GM21619 (cell line): ENCODE data around the gene OPN4.

Source experiments
- ATAC-seq: cut with Tn5 transposase; IDR thresholded peaks from one replicate; pipeline ENCODE4 v1.9.1; 2021; ENCODE audit not compliant: unreplicated experiment

Gene OPN4

GRCh38 chr10:86647773-86648703 is 6.3 kb upstream of the OPN4 start:
- ATAC-seq: no peak

GRCh38 chr10:86648704-86649427 is 5.5 kb upstream of the OPN4 start:
- ATAC-seq: no peak

DNA sequence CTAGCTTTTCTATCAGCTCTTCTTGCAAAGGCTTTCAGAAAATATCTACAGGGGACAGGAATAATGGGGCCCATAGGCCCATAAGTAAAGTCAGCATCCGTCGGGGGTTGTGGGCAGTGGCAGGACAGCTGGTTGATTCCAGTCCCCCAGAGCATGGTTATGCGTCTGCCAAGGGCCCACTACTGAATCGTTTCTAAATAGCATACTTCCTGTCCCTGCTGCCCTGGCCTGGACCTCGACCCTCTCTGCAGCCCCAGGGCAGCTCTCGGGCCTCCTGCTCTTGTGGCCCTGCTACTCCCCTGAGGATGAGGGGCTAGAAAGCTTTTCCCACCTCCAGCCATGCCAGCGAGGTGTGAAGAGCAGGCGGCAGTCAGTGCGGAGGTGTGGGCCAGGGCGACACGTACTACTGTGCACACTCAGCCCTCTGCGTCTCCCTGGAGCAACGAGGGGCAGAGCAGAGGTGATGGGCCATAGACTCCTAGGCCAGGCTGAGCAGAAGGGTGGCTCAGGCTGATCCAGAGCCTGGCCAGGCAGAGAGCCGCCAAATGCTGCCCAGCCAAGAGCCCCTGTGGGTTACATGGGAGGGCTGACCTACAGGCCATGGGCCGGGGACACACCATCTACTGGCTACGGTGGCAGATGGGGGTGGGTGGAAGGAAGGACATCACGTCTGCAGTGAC is 4.7 kb upstream of the OPN4 start:
- no peak for ATAC-seq

- no peak for ATAC-seq
These were observed 4.2 kb upstream of the OPN4 start for GRCh38 chr10:86650151-86650550.

- no peak for ATAC-seq
These were observed 3.3 kb upstream of the OPN4 start for GRCh38 chr10:86651021-86651471.

- no peak for ATAC-seq
These were observed 2.6 kb upstream of the OPN4 start for GRCh38 chr10:86651631-86652331.

DNA sequence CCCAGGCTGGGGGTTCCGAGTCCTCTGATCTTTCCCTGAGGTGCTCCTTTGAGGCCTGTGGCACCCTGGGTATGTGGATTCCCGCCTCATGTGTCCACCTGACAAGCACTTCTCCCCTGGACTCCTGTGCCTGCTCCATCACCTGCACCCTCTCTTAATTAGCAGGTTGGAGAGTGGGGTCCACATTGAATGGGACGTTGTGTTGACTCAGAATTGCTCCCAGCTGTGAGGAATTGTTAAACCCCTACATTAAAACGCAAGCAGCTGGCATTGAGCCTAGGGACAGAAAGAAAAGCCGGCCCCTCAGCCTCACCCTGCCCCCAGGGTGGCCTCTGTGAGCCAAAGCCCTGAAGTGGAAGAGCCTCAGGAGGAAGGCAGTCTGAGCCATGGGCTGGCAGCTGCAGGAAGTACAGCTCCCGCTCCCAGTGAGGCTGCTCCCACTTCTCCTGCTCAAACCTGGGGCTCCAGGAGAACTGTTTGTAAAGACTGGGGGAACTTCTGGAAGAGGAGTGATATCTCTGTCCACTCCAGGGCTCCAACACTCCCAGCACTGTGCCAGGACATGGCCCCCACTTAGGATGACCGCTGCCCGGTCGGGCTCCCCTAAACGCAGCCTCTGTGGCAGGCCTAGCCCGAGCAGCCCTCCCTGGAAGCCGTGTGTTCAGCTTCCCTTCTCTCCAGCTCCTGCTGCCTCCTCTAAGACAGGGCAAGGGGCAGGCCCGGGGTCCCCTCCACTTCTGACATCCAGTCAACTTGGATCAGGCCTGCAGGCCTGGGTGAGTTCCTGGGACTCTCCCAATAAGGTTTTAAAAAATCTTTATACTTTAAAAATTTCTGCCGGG is 1.8 kb upstream of the OPN4 start:
- no peak for ATAC-seq

DNA sequence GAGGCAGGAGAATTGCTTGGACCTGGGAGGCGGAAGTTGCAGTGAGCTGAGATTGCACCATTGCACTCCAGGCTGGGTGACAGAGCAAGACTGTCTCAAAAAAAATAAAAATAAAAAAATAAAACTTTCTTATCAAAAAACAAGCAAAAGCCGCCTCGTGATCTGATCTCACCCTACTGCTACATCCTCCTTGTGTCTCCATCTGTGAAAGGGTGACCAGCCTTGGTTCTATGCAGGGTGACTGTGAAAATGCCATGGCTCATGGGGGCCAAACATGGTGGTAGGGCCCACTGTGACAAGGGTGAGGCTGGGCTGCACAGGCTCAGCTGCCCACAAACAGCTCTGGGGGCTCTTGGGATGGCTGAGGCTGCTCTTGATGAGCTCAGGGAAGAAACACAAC is 968 bp upstream of the OPN4 start:
- ATAC-seq: no peak

DNA sequence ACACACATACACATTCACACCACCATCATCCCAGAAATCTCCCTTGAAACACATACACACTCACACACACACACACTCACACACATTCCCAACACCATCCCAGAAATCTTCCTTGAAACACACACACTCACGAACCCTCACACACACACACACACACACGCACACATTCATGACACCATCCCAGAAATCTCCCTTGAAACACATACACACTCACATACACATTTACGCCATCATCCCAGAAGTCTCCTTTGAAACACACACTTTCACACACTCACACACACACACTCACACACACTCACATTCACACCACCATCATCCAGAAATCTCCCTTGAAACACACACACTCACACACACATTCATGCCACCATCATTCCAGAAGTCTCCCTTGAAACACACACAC is 360 bp upstream of the OPN4 start:
- ATAC-seq: no peak

DNA sequence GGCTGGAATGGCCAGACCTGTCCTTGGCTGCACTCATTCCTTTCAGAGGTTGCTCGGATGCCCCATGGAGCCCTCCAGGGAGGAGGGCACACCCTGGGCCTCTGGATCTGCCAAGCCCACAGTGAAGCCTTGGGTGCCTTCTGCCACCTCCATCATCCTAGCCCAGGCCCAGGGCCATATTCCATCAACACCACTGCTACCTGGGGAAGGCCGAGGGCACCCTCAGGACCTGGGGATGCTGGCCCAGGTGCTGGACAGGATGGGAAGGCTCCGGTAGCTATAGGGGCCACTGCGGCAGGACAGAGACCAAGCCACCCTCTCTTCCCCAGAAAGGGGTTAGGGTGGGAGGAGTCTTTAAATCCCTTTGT is 810 bp downstream of the OPN4 start:
- ATAC-seq: no peak

GRCh38 chr10:86655596-86655995 is 1.2 kb downstream of the OPN4 start:
- no peak for ATAC-seq

- no peak for ATAC-seq
These were observed 2.7 kb downstream of the OPN4 start for GRCh38 chr10:86657011-86657395.

DNA sequence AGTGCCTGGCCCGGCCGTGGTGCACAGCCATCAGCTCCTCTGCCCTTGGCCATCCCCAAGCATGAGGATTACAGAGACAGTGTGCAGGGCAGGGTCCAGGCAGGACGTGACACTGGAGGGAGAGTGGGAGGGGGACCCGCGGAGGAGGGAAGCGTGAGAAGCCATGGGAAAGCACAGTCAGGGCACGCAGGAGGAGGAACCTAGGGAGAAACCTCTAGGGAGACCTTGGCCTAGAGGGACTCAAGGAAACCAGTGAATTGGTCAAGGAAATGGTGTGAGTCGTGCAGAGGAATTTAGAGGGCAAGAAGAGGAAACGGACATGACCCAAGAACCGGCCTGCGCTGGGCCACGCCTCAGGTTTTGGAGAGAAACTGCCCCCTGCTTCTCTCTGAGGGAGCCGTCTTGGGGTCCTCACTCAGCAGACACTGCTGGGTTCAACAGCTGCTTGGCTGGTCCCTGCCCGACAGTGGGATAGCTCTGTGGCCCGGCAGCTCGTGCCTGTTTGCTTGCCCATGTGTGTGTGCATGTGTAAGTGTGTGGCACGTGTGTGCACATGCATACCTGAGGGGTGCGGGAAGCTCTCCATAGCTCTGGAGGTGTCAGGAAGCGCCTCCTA is 3.2 kb downstream of the OPN4 start:
- no peak for ATAC-seq

- no peak for ATAC-seq
These were observed 4.0 kb downstream of the OPN4 start for GRCh38 chr10:86658261-86658741.

DNA sequence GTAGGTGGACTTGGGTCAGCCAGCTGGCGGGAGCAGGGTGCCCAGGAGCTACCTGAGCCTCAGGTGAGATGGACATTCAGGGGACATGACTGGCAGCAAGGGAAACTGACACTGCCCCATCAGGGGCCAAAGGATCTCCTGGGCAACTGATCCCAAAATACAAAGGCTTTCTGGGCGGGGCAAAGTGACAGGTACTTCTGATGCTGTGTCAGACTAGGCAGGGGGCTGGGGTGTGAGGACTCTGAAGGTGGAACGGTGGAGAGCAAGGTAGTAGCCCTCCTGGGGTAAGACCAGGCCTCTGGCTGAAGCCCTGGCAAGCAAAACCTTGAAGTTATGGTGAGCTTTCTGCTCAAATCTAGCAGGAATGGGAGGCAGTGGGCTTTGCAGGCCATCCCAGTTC is 4.4 kb downstream of the OPN4 start:
- ATAC-seq: no peak

DNA sequence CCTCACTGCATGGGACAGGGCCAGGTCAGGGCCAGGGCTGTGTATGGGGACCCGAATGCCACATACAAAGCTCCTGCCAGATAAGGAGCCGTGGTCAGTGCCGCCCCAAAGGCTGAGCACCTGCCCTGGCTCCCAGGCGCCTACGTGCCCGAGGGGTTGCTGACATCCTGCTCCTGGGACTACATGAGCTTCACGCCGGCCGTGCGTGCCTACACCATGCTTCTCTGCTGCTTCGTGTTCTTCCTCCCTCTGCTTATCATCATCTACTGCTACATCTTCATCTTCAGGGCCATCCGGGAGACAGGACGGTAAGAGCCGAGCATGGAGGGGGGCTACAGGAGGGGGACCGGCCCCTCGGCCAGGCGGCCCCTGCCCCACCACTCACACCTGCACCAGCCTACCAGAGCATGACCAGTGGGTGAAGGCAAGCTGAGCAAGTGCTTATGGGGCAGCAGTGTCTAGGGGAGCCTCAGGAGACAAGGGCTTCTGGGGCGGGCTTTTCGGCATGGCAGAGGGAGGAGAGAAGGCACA is 4.9 kb downstream of the OPN4 start:
- no peak for ATAC-seq

DNA sequence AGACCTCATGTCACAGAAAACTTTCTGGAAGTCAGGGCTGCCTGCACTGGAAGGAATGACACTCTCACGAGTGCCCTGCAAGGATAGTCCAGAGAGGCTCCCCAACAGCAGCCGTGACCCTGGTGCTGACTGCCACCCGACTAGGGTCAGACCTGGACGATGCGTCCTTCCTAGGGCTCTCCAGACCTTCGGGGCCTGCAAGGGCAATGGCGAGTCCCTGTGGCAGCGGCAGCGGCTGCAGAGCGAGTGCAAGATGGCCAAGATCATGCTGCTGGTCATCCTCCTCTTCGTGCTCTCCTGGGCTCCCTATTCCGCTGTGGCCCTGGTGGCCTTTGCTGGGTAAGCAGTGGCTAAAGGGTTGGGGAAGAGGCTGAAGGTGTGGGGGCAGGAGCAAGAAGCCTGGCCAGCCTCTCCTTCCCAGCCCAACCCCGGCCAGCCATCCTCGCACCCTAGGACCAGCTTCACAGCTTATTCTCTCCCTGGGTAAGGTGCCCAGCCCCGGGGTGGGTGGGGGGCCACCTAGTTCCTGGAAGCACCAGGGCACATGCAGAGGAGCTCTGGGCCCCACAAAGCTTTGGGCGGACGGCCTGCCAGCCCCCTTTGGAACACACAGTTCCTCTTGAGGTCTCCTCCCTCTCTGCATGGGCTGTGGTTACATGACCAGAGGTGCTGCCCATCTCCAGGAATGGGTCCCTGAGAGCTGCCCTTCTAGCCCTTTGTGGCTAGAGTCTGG is 5.5 kb downstream of the OPN4 start:
- no peak for ATAC-seq

DNA sequence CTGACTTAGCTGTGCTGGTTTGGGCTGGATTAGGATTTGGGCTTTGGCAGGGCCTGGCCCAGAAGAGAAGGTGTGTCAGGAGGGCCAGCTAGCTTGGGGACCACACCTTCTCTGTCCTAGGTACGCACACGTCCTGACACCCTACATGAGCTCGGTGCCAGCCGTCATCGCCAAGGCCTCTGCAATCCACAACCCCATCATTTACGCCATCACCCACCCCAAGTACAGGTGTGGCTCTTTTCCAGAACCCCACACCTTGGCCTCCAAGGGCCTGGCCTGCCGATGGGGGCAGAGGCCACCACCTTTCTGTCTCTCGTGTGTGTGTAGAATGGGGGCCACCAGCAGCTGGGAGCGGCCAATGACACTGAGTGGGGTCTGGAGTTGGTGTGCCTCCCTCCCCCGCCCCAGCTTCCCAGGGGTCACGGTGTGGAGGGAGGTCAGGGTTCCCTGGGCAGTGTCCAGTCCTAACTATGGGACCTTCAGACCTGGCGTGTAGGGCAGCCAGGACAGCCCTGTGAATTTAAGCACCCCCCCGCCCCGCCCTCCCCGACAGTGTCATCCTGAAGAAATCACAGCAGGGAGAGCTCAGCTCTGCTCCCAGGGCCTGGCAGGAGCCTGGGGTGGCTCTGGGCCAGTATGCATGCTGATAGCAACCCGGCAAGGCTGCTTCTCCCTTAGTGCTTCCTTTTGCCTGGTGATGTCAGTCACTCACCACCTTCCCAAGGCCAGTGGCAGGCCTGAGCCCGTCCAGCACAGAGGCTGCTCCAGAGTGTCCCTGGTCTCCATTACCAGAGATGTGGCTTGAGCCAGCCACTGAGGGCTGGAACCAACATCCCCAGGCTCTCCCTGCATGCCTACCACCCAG is 7.0 kb downstream of the OPN4 start:
- no peak for ATAC-seq
